GM12878 (cell line): ENCODE data around the gene MACROD2. TPM values are rescaled to one million over a fixed set of nuclear protein-coding genes. Genes with fewer than 3 reads are reported as not detected.

Experiments
- ATAC-seq: fragments of 200-7000 bp; cut with Tn5 transposase; 3 replicates; pipeline ENCODE4 v1.9.1; 2020; ENCODE audit warnings: mild to moderate bottlenecking, moderate library complexity
- BruUV-seq: library from RNA; stranded (reverse); fragments of 400-500 nt; replicated peaks from 2 replicates; lab custom pipeline; 2021; lab: Mats Ljungman, UMichigan
- CTCF ChIA-PET: fragments of 300-600 bp; sonication (Branson Sonifier 250); formaldehyde crosslinking; extraction: SDS; loops from one replicate; lab custom pipeline; 2021; ENCODE audit warnings: inconsistent platforms; lab: Yijun Ruan, JAX
- POLR2A ChIA-PET: fragments of 350-600 bp; formaldehyde crosslinking; extraction: SDS; loops from one replicate; lab custom pipeline; 2021; ENCODE audit warnings: inconsistent platforms; lab: Charles Lee
- RAD21 ChIA-PET: fragments of 300-600 bp; sonication (Branson Sonifier 250); formaldehyde crosslinking; loops from one replicate; lab custom pipeline; 2023; ENCODE audit warnings: antibody characterized with exemption; ENCODE audit not compliant: unreplicated experiment; lab: Charles Lee
- SMC1A ChIA-PET: fragments of 300-600 bp; sonication (Branson Sonifier 250); formaldehyde crosslinking; loops from one replicate; lab custom pipeline; 2023; ENCODE audit not compliant: unreplicated experiment, uncharacterized antibody; lab: Charles Lee
- DNase-seq: peaks from one replicate; pipeline ENCODE4 v3.0.0-alpha.2; 2011; ENCODE audit warnings: low read depth, low spot score
- FAIRE-seq: peaks from 3 replicates; lab custom pipeline; 2011; peaks lifted over from hg19 to GRCh38; lab: Jason Lieb, UNC
- H2AFZ ChIP-seq: 2 replicates; pipeline ENCODE4 v1.6.0; 2011; ENCODE audit warnings: low read depth, low read length, control low read depth; ENCODE audit not compliant: control insufficient read depth
- H3K27ac ChIP-seq: 2 replicates; pipeline ENCODE4 v1.5.1; 2011; ENCODE audit warnings: control low read depth; ENCODE audit not compliant: control insufficient read depth, insufficient read depth
- H3K27me3 ChIP-seq, 2 experiments: replicated peaks in 1 of 2; 2 replicates each; pipeline versions ENCODE4 v1.6.0 to v1.6.1; 2011; ENCODE audit warnings: low read length in 1 of 2; ENCODE audit not compliant: control insufficient read depth in 2 of 2, insufficient read depth in 2 of 2
- H3K36me3 ChIP-seq, 2 experiments: 2 replicates each; pipeline ENCODE4 v1.5.1; 2011; ENCODE audit warnings: low read length in 1 of 2; ENCODE audit not compliant: control insufficient read depth in 2 of 2, insufficient read depth in 2 of 2
- H3K4me1 ChIP-seq: 2 replicates; pipeline ENCODE4 v1.6.1; 2011; ENCODE audit warnings: mild to moderate bottlenecking, low read length, moderate library complexity, mixed read lengths; ENCODE audit not compliant: control insufficient read depth, insufficient read depth
- H3K4me2 ChIP-seq: 2 replicates; pipeline ENCODE4 v1.6.0; 2011; ENCODE audit warnings: control low read depth; ENCODE audit not compliant: control insufficient read depth, insufficient read depth
- H3K4me3 ChIP-seq: fragments of 200-600 bp; sonication (generic); 2 replicates; pipeline ENCODE4 v1.5.1; 2016
- H3K79me2 ChIP-seq: 2 replicates; pipeline ENCODE4 v1.6.0; 2011; ENCODE audit warnings: low read length; ENCODE audit not compliant: control insufficient read depth, insufficient read depth
- H3K9ac ChIP-seq: 2 replicates; pipeline ENCODE4 v1.8.0; 2011; ENCODE audit warnings: low read length, control low read depth, mixed read lengths; ENCODE audit not compliant: control insufficient read depth, insufficient read depth
- H3K9me3 ChIP-seq: replicated peaks from 3 replicates; pipeline ENCODE4 v1.5.1; 2011; ENCODE audit warnings: mild to moderate bottlenecking, low read length; ENCODE audit not compliant: control insufficient read depth, insufficient read depth
- H4K20me1 ChIP-seq: 2 replicates; pipeline ENCODE4 v1.6.0; 2011; ENCODE audit not compliant: control insufficient read depth, insufficient read depth
- BACH1 ChIP-seq: fragments of 450-650 bp; IDR thresholded peaks from 2 replicates; pipeline ENCODE4 v1.6.1; 2017; ENCODE audit warnings: mild to moderate bottlenecking, borderline replicate concordance
- CEBPB ChIP-seq, 2 experiments: fragments of 150-350 bp in 1 of 2; IDR thresholded peaks; 2 replicates each; pipeline ENCODE4 v1.6.1; 2012 to 2014; ENCODE audit warnings: low read depth in 2 of 2, low read length in 2 of 2, borderline replicate concordance in 1 of 2, inconsistent platforms in 1 of 2
- CHD2 ChIP-seq: IDR thresholded peaks from 2 replicates; pipeline ENCODE4 v1.6.1; 2011; ENCODE audit warnings: low read depth, low read length, improper control_type of control experiment, borderline replicate concordance
- FOXM1 ChIP-seq: IDR thresholded peaks from 2 replicates; pipeline ENCODE4 v1.6.1; 2012; ENCODE audit warnings: low read depth, mild to moderate bottlenecking, inconsistent platforms, low read length, moderate library complexity
- KAT2A ChIP-seq: conservative IDR thresholded peaks from 2 replicates; pipeline ENCODE4 v1.6.1; 2011; ENCODE audit warnings: low read depth, low read length; ENCODE audit not compliant: control insufficient read depth
- KLF5 ChIP-seq: fragments of 450-650 bp; IDR thresholded peaks from 2 replicates; pipeline ENCODE4 v1.6.1; 2014; ENCODE audit warnings: mild to moderate bottlenecking; ENCODE audit not compliant: partially characterized antibody
- MEF2B ChIP-seq: fragments of 450-650 bp; IDR thresholded peaks from 2 replicates; pipeline ENCODE4 v1.6.1; 2018; ENCODE audit warnings: mild to moderate bottlenecking, moderate library complexity; ENCODE audit not compliant: partially characterized antibody, poor library complexity, severe bottlenecking
- MTA2 ChIP-seq: fragments of 450-650 bp; IDR thresholded peaks from 2 replicates; pipeline ENCODE4 v1.6.1; 2016; ENCODE audit warnings: low read depth, mild to moderate bottlenecking, moderate library complexity
- RAD51 ChIP-seq: fragments of 450-650 bp; IDR thresholded peaks from 2 replicates; pipeline ENCODE4 v1.6.1; 2016; ENCODE audit warnings: moderate library complexity, mild to moderate bottlenecking, inconsistent platforms
- SIX5 ChIP-seq: IDR thresholded peaks from 2 replicates; pipeline ENCODE4 v1.6.1; 2011; ENCODE audit warnings: mild to moderate bottlenecking, low read depth, low read length, moderate library complexity; ENCODE audit not compliant: severe bottlenecking
- SREBF2 ChIP-seq: IDR thresholded peaks from 2 replicates; pipeline ENCODE4 v1.6.1; 2012; ENCODE audit warnings: mild to moderate bottlenecking, low read length
- ZBED1 ChIP-seq: IDR thresholded peaks from 2 replicates; pipeline ENCODE4 v1.6.1; 2016; ENCODE audit warnings: borderline replicate concordance
- WGBS: methylation state at CpG from one replicate; pipeline ENCODE4 v1.1.6; 2016; ENCODE audit warnings: low lambda C conversion rate; ENCODE audit not compliant: insufficient replicate concordance, insufficient coverage; ENCODE audit errors: missing lambda C conversion rate; 5-methylcytosine and 5-hydroxymethylcytosine counted together
- in situ Hi-C: fragments of 300-500 bp; cut with MboI; formaldehyde crosslinking; loops from 9 replicates; pipeline ENCODE4 v1.14.3; 2018; ENCODE audit warnings: mixed read lengths
- intact Hi-C: fragments of 100-400 bp; cut with micrococcal nuclease; formaldehyde crosslinking; loops from one replicate; pipeline ENCODE4 v1.14.2; 2022; ENCODE audit not compliant: unreplicated experiment
- polyA plus RNA-seq, 11 experiments: library from polyadenylated mRNA; depleted of rRNA in 4 of 11; unstranded in 6 of 11; stranded (reverse) in 5 of 11; fragments of >200 nt; fragmentation: Nextera tagmentation in 4 of 11; fragmentation: Illumina TruSeq in 1 of 11; extraction: Ambion mirVana in 4 of 11; extraction: Trizol in 1 of 11; gene quantifications; 1 replicate in 1 of 11; 2 replicates in 10 of 11; pipeline versions ENCODE4 v1.2.1 to v1.2.3, GENCODE V29; 2011 to 2016; ENCODE audit warnings: inconsistent platforms in 2 of 11, missing spikeins in 2 of 11, low read depth in 1 of 11
- total RNA-seq, 4 experiments: library from RNA; depleted of rRNA in 3 of 4; stranded (reverse); fragments of >200 nt in 3 of 4; fragmentation: Illumina TruSeq in 1 of 4; extraction: Trizol in 1 of 4; gene quantifications; 2 replicates each; pipeline versions ENCODE4 v1.2.1 to v1.2.3, GENCODE V29; 2013 to 2021
- TF ChIP-seq, protein P1 (sequence below): IDR thresholded peaks from 2 replicates; pipeline ENCODE4 v1.6.1; 2011; ENCODE audit warnings: mild to moderate bottlenecking, low read depth, low read length, moderate library complexity; ENCODE audit not compliant: insufficient replicate concordance
- TF ChIP-seq, protein P2 (sequence below): IDR thresholded peaks from 2 replicates; pipeline ENCODE4 v1.6.1; 2012; ENCODE audit warnings: mild to moderate bottlenecking, low read depth, low read length
- TF ChIP-seq, protein P3 (sequence below): fragments of 450-650 bp; IDR thresholded peaks from 2 replicates; pipeline ENCODE4 v1.6.1; 2018; ENCODE audit warnings: borderline replicate concordance, mild to moderate bottlenecking; ENCODE audit not compliant: partially characterized antibody

Gene MACROD2
- total and polyA plus RNA-seq, 10 of the 15 experiments (the other 5 are each of a cell fraction or from before 2014, with no cell fraction given), result 1.1 to 21.5 (median 2.2) TPM

DNA sequence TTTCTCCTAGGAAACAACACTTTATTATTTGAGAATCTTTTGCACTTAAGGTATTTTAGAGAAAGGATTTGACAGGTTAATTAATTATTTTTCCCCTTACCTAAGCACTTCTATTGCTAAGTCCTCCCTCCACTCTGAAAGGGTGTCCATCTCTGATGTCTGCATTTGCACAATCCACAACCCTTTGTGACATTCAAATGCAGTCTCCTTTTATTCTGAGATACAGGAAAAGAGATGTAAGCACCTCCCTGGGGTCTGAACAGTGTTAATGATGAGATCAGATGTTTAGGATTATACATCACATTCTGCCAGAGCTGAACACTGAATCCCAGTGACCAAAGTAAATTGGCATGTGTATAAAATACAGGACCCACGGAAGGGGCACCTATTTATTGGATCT is 1206.3 kb downstream of the MACROD2 start (continued):
- no peak for TF ChIP-seq CEBPB (IDR thresholded peaks at IDR 0.05; ENCODE audit: borderline replicate concordance in 1 of 2, low read depth in 2 of 2, low read length in 2 of 2)
- TF ChIP-seq, all 136 proteins: peak for 0

DNA sequence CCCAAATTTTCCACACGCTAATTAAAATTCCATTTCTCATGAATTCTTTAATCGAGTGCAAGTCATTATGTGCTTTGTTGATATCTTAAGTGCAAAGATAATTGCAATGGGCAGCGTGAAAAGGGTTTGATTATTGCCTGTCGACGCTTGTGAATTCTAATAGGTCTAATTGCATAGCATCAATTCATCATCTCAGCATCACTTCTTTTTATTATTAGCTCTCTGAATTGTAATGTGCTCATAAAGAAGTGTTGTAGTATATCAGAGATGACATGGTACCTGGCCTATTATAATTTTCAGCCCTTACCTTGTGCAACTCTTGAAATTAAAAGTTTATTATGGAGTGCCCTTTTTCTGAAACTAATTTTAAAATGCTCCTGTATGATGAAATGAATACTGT is 1208.9 kb downstream of the MACROD2 start:
- intact Hi-C loops (loop anchor here (5.0 to 10.0 kb wide), 2 partner anchors 113 to 369 kb away; no protein-coding TSS in a partner anchor), in situ Hi-C loops (no loop called here)
- Histone ChIP-seq H2AFZ (no peak overlapping the region), H3K4me3 (no peak overlapping the region), H3K27me3 (no peaks in the 10 kb centered on the region), H3K4me2 (no peak overlapping the region), H3K79me2 (no peaks in the 10 kb centered on the region), H3K27ac (no peak overlapping the region), H4K20me1 (no peaks in the 10 kb centered on the region), H3K9me3 (no peaks in the 10 kb centered on the region), H3K9ac (no peak overlapping the region), H3K36me3 (no peaks in the 10 kb centered on the region), H3K4me1 (peaks cover 8% of the 10 kb centered on the region)
- SMC1A ChIA-PET, result no interaction called here
- TF ChIP-seq FOXM1, result no peak
- no peak for TF ChIP-seq MEF2B
- TF ChIP-seq BACH1, result no peak
- TF ChIP-seq SREBF2, result no peak
- no peak for TF ChIP-seq SIX5
- no peak for TF ChIP-seq MTA2
- no peak for TF ChIP-seq CHD2
- no peak for TF ChIP-seq ZBED1
- no peak for TF ChIP-seq KAT2A
- TF ChIP-seq RAD51, result no peak
- TF ChIP-seq, protein P1, sequence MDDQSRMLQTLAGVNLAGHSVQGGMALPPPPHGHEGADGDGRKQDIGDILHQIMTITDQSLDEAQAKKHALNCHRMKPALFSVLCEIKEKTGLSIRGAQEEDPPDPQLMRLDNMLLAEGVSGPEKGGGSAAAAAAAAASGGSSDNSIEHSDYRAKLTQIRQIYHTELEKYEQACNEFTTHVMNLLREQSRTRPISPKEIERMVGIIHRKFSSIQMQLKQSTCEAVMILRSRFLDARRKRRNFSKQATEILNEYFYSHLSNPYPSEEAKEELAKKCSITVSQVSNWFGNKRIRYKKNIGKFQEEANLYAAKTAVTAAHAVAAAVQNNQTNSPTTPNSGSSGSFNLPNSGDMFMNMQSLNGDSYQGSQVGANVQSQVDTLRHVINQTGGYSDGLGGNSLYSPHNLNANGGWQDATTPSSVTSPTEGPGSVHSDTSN, result no peak
- TF ChIP-seq, protein P2, sequence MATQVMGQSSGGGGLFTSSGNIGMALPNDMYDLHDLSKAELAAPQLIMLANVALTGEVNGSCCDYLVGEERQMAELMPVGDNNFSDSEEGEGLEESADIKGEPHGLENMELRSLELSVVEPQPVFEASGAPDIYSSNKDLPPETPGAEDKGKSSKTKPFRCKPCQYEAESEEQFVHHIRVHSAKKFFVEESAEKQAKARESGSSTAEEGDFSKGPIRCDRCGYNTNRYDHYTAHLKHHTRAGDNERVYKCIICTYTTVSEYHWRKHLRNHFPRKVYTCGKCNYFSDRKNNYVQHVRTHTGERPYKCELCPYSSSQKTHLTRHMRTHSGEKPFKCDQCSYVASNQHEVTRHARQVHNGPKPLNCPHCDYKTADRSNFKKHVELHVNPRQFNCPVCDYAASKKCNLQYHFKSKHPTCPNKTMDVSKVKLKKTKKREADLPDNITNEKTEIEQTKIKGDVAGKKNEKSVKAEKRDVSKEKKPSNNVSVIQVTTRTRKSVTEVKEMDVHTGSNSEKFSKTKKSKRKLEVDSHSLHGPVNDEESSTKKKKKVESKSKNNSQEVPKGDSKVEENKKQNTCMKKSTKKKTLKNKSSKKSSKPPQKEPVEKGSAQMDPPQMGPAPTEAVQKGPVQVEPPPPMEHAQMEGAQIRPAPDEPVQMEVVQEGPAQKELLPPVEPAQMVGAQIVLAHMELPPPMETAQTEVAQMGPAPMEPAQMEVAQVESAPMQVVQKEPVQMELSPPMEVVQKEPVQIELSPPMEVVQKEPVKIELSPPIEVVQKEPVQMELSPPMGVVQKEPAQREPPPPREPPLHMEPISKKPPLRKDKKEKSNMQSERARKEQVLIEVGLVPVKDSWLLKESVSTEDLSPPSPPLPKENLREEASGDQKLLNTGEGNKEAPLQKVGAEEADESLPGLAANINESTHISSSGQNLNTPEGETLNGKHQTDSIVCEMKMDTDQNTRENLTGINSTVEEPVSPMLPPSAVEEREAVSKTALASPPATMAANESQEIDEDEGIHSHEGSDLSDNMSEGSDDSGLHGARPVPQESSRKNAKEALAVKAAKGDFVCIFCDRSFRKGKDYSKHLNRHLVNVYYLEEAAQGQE, result no peak
- TF ChIP-seq, protein P3, sequence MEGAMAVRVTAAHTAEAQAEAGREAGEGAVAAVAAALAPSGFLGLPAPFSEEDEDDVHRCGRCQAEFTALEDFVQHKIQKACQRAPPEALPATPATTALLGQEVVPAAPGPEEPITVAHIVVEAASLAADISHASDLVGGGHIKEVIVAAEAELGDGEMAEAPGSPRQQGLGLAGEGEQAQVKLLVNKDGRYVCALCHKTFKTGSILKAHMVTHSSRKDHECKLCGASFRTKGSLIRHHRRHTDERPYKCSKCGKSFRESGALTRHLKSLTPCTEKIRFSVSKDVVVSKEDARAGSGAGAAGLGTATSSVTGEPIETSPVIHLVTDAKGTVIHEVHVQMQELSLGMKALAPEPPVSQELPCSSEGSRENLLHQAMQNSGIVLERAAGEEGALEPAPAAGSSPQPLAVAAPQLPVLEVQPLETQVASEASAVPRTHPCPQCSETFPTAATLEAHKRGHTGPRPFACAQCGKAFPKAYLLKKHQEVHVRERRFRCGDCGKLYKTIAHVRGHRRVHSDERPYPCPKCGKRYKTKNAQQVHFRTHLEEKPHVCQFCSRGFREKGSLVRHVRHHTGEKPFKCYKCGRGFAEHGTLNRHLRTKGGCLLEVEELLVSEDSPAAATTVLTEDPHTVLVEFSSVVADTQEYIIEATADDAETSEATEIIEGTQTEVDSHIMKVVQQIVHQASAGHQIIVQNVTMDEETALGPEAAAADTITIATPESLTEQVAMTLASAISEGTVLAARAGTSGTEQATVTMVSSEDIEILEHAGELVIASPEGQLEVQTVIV, result no peak
- no peak for TF ChIP-seq KLF5
- WGBS, result 62% methylated on average over 5 of the region's 5 CpGs
- RAD21 ChIA-PET, result no interaction called here
- BruUV-seq, result no TSS peak
- CTCF ChIA-PET, result no interaction called here
- FAIRE-seq (no peak), DNase-seq (no peak), ATAC-seq (no peak)
- POLR2A ChIA-PET, result no interaction called here
